ENCODE measurements around the gene NAA80. TPM values are rescaled to one million over a fixed set of nuclear protein-coding genes. Genes with fewer than 3 reads are reported as not detected.

NAA80 gene
- total and polyA plus RNA-seq, 8 donors: 2.6 to 15.6 (median 5.2) TPM

- no peak for TF ChIP-seq CTCF (IDR thresholded peaks at IDR 0.05)
- H3K27ac ChIP-seq: no peak overlapping the region
- FAIRE-seq (no peak), DNase-seq (no peak), ATAC-seq (no peak)
- H3K4me3 ChIP-seq: no peak overlapping the region
- no peaks in the 10 kb centered on the region for H3K27me3 ChIP-seq
- H3K36me3 ChIP-seq: no peaks in the 10 kb centered on the region
- peaks cover 8 to 12% (median 8%) of the 10 kb centered on the region in 3 donors for H3K4me1 ChIP-seq
- intact Hi-C loops (cut with DNase I): no loop called here
- no peaks in the 10 kb centered on the region for H3K9me3 ChIP-seq
These were observed 5.4 kb upstream of the NAA80 start for GRCh38 chr3:50304601-50305000.

- WGBS, 2 donors: 45 to 52% methylated on average over 14 of the region's 14 CpGs
- DNase-seq (peak in 5 of 6 donors; percentile 58 to 88 (median 73)), ATAC-seq (peak in 3 of 4 donors; percentile 3 to 27 (median 23)), FAIRE-seq (no peak)
- H3K4me1 ChIP-seq: peaks cover 11 to 14% (median 11%) of the 10 kb centered on the region in 3 donors
- H3K9me3 ChIP-seq: no peaks in the 10 kb centered on the region
- no peaks in the 10 kb centered on the region for H3K36me3 ChIP-seq
- peak within 1 kb of the TSS; percentile 58 to 78 (median 70) for H3K27ac ChIP-seq
- no peaks in the 10 kb centered on the region for H3K27me3 ChIP-seq
- peak within 1 kb of the TSS in 2 of 4 donors; percentile 18 to 26 for H3K4me3 ChIP-seq
- intact Hi-C loops (cut with DNase I): no loop called here
- no peak for TF ChIP-seq CTCF (IDR thresholded peaks at IDR 0.05)
These were observed 4.0 kb upstream of the NAA80 start, which contains the start of gene HYAL1 for GRCh38 chr3:50303013-50303815. Gene HYAL1, minus strand, starts transcription at chr3:50303574. Its CDS starts 618 bp downstream, at chr3:50302956.

GRCh38 chr3:50302095-50303012, 3.1 kb upstream of the NAA80 start:
- peak overlapping the region in 2 of 4 donors; percentile 18 to 26 for H3K4me3 ChIP-seq
- no peak for TF ChIP-seq CTCF (IDR thresholded peaks at IDR 0.05)
- H3K27me3 ChIP-seq: no peaks in the 10 kb centered on the region
- no peaks in the 10 kb centered on the region for H3K9me3 ChIP-seq
- 81 to 84% methylated on average over 32 of the region's 32 CpGs for WGBS, 2 donors
- FAIRE-seq: no peak
- intact Hi-C loops (cut with DNase I): no loop called here
- peaks cover 11 to 14% (median 11%) of the 10 kb centered on the region in 3 donors for H3K4me1 ChIP-seq
- H3K27ac ChIP-seq: peak overlapping the region; percentile 58 to 78 (median 70)
- no peak for ATAC-seq
- no peaks in the 10 kb centered on the region for H3K36me3 ChIP-seq
- peak in 1 of 6 donors; percentile 30 for DNase-seq

- peak overlapping the region in 1 of 4 donors; percentile 67 for H3K4me3 ChIP-seq
- H3K4me1 ChIP-seq: peaks cover 11 to 14% (median 11%) of the 10 kb centered on the region in 3 donors
- ATAC-seq: no peak
- H3K9me3 ChIP-seq: no peaks in the 10 kb centered on the region
- intact Hi-C loops (cut with DNase I): no loop called here
- H3K27ac ChIP-seq: peak overlapping the region in 1 of 4 donors; percentile 80
- no peak for FAIRE-seq
- no peak for TF ChIP-seq CTCF (IDR thresholded peaks at IDR 0.05)
- no peaks in the 10 kb centered on the region for H3K36me3 ChIP-seq
- no peaks in the 10 kb centered on the region for H3K27me3 ChIP-seq
- DNase-seq: no peak
- WGBS, 2 donors: 88 to 89% methylated on average over 6 of the region's 6 CpGs
These were observed 1.6 kb upstream of the NAA80 start for GRCh38 chr3:50300681-50301254.
